Peyer's patch (tissue), 4 donors: ENCODE results near the gene NEK3. TPM values are rescaled to one million over a fixed set of nuclear protein-coding genes. Genes with fewer than 3 reads are reported as not detected.
"Not testable (repeated sequence)": the region's sequence is repeated elsewhere in the genome, so short reads cannot be mapped to it uniquely, and the experiment has no call there.

ENCODE experiments used
- DNase-seq, 3 donors: peaks; one replicate each; pipeline ENCODE4 v3.0.0-alpha.2; 2017 to 2019
- H3K27ac ChIP-seq, 4 donors: fragments of 200-600 bp; sonication (generic); one replicate each; pipeline ENCODE4 v1.5.1; 2016 to 2019
- H3K27me3 ChIP-seq, 2 donors: fragments of 200-600 bp; sonication (generic); one replicate each; pipeline ENCODE4 v1.5.1; 2019
- H3K36me3 ChIP-seq, 3 donors: fragments of 200-600 bp; sonication (generic); one replicate each; pipeline ENCODE4 v1.5.1; 2016 to 2019
- H3K4me1 ChIP-seq, 4 donors: fragments of 200-600 bp; sonication (generic); one replicate each; pipeline ENCODE4 v1.5.1; 2016 to 2019
- H3K4me3 ChIP-seq, 4 donors: fragments of 200-600 bp; sonication (generic); 1 replicate in 3 of 4; 2 replicates in 1 of 4; pipeline ENCODE4 v1.5.1; 2016 to 2019; ENCODE audit warnings: mild to moderate bottlenecking in 1 of 4
- H3K9me3 ChIP-seq, 4 donors: fragments of 200-600 bp; sonication (generic); one replicate each; pipeline ENCODE4 v1.5.1; 2016 to 2019; ENCODE audit warnings: mild to moderate bottlenecking in 1 of 4
- CTCF ChIP-seq, 6 experiments: fragments of 450-650 bp in 4 of 6; fragments of 200-600 bp in 2 of 6; sonication (generic) in 1 of 6; IDR thresholded peaks; one replicate each; pipeline ENCODE4 v1.5.1; 2017 to 2019; ENCODE audit warnings: antibody characterized with exemption in 6 of 6, mild to moderate bottlenecking in 3 of 6, moderate library complexity in 1 of 6
- POLR2A ChIP-seq, 2 donors: fragments of 450-650 bp; IDR thresholded peaks; one replicate each; pipeline ENCODE4 v1.5.1; 2017; ENCODE audit warnings: antibody characterized with exemption in 2 of 2, mild to moderate bottlenecking in 2 of 2, moderate library complexity in 2 of 2
- total RNA-seq, 4 donors: library from RNA; depleted of rRNA; stranded (reverse); fragments of >200 nt; gene quantifications; one replicate each; pipeline ENCODE4 v1.1.0, GENCODE V29; 2016

The NEK3 gene
- total RNA-seq, 4 donors from 2014 or later = 26.6 to 78.2 (median 36.2) TPM

- Histone ChIP-seq H3K36me3 (peaks cover 0 to 27% (median 0%) of the 10 kb centered on the region in 3 donors), H3K9me3 (no peaks in the 10 kb centered on the region)
- TF ChIP-seq CTCF (IDR thresholded peaks at IDR 0.05) (no peak), POLR2A (IDR thresholded peaks at IDR 0.05) (no peak)
Measured at GRCh38 chr13:52179925-52180324, 20.5 kb upstream of the NEK3 start.

GRCh38 chr13:52177276-52177675 is 17.9 kb upstream of the NEK3 start:
- H3K4me3 ChIP-seq = no peak overlapping the region
- peaks cover 0 to 21% (median 0%) of the 10 kb centered on the region in 3 donors for H3K36me3 ChIP-seq
- peaks cover 0 to 9% (median 0%) of the 10 kb centered on the region in 4 donors for H3K4me1 ChIP-seq
- no peaks in the 10 kb centered on the region for H3K27me3 ChIP-seq
- H3K9me3 ChIP-seq = no peaks in the 10 kb centered on the region
- no peak for DNase-seq
- TF ChIP-seq CTCF (IDR thresholded peaks at IDR 0.05) (no peak), POLR2A (IDR thresholded peaks at IDR 0.05) (no peak)
- H3K27ac ChIP-seq = no peak overlapping the region

More at GRCh38 chr13:52179925-52180324, 20.5 kb upstream of the NEK3 start:
- H3K27me3 ChIP-seq = no peaks in the 10 kb centered on the region
- no peak overlapping the region for H3K27ac ChIP-seq
- DNase-seq = no peak
- peaks cover 0 to 9% (median 0%) of the 10 kb centered on the region in 4 donors for H3K4me1 ChIP-seq
- H3K4me3 ChIP-seq = no peak overlapping the region

GRCh38 chr13:52173970-52174369 is 14.6 kb upstream of the NEK3 start:
- DNase-seq, H3K4me1 ChIP-seq, H3K27me3 ChIP-seq, H3K4me3 ChIP-seq, H3K27ac ChIP-seq, H3K9me3 ChIP-seq: not testable (repeated sequence)
- peaks cover 0 to 31% (median 0%) of the 10 kb centered on the region in 3 donors for H3K36me3 ChIP-seq

GRCh38 chr13:52173373-52173772 is 14.0 kb upstream of the NEK3 start:
- no peak for DNase-seq
- no peaks in the 10 kb centered on the region for H3K9me3 ChIP-seq
- H3K27ac ChIP-seq = no peak overlapping the region
- no peak overlapping the region for H3K4me3 ChIP-seq
- H3K36me3 ChIP-seq = peaks cover 0 to 37% (median 0%) of the 10 kb centered on the region in 3 donors
- H3K27me3 ChIP-seq = no peaks in the 10 kb centered on the region
- peaks cover 0 to 9% (median 0%) of the 10 kb centered on the region in 4 donors for H3K4me1 ChIP-seq
- TF ChIP-seq CTCF (IDR thresholded peaks at IDR 0.05) = no peak
- no peak for TF ChIP-seq POLR2A (IDR thresholded peaks at IDR 0.05)

- H3K9me3 ChIP-seq, H3K27ac ChIP-seq, DNase-seq, H3K4me1 ChIP-seq, H3K4me3 ChIP-seq, H3K27me3 ChIP-seq: not testable (repeated sequence)
- peaks cover 0 to 43% (median 0%) of the 10 kb centered on the region in 3 donors for H3K36me3 ChIP-seq
Measured at GRCh38 chr13:52171686-52172085, 12.3 kb upstream of the NEK3 start.

GRCh38 chr13:52170828-52171391 is 11.5 kb upstream of the NEK3 start:
- not testable (repeated sequence) for H3K9me3 ChIP-seq, H3K27me3 ChIP-seq, H3K27ac ChIP-seq, H3K4me1 ChIP-seq, DNase-seq, H3K4me3 ChIP-seq
- peaks cover 0 to 51% (median 0%) of the 10 kb centered on the region in 3 donors for H3K36me3 ChIP-seq

GRCh38 chr13:52169839-52170238 is 10.4 kb upstream of the NEK3 start:
- peaks cover 0 to 51% (median 0%) of the 10 kb centered on the region in 3 donors for H3K36me3 ChIP-seq
- H3K4me3 ChIP-seq = no peak overlapping the region
- H3K9me3 ChIP-seq = no peaks in the 10 kb centered on the region
- H3K27ac ChIP-seq = no peak overlapping the region
- no peak for DNase-seq
- TF ChIP-seq CTCF (IDR thresholded peaks at IDR 0.05) = no peak
- TF ChIP-seq POLR2A (IDR thresholded peaks at IDR 0.05) = no peak
- no peaks in the 10 kb centered on the region for H3K27me3 ChIP-seq
- H3K4me1 ChIP-seq = no peaks in the 10 kb centered on the region
